ENCODE results near the gene GJC1. TPM values are rescaled to one million over a fixed set of nuclear protein-coding genes. Genes with fewer than 3 reads are reported as not detected.

Gene GJC1
- total and polyA plus RNA-seq, 2 of the 8 experiments (the other 6 are each of a cell fraction or from before 2014, with no cell fraction given) = 29.1 to 154 TPM

- no peak for TF ChIP-seq HDAC2 (IDR thresholded peaks at IDR 0.05; ENCODE audit: borderline replicate concordance in 1 of 2, low read depth in 2 of 2, low read length in 2 of 2)
- no peak for TF ChIP-seq ZNF274 (IDR thresholded peaks at IDR 0.05; ENCODE audit: borderline replicate concordance, extremely low read depth, low read length)
- TF ChIP-seq POLR2AphosphoS5 (IDR thresholded peaks at IDR 0.05; ENCODE audit: low read depth, low read length) = no peak
- no peak for TF ChIP-seq RFX5 (IDR thresholded peaks at IDR 0.05; ENCODE audit: borderline replicate concordance, low read depth, low read length)
- TF ChIP-seq RXRA (IDR thresholded peaks at IDR 0.05; ENCODE audit: insufficient read depth, low read depth, low read length) = no peak
These were observed 49.3 kb upstream of the GJC1 start (continued) for GRCh38 chr17:44879376-44879775.

Measured in H1 (cell line).